GM18870 (cell line): ENCODE data around the gene BMERB1.
"Not testable (repeated sequence)": the region's sequence is repeated elsewhere in the genome, so short reads cannot be mapped to it uniquely, and the experiment has no call there.

Source experiments
- ATAC-seq: cut with Tn5 transposase; IDR thresholded peaks from one replicate; pipeline ENCODE4 v1.9.1; 2021; ENCODE audit warnings: moderate library complexity; ENCODE audit not compliant: unreplicated experiment

The BMERB1 gene

GRCh38 chr16:15519790-15520189 lies 85.4 kb downstream of the BMERB1 start:
- no peak for ATAC-seq

- ATAC-seq = no peak
These were observed 87.0 kb downstream of the BMERB1 start for GRCh38 chr16:15521390-15521757.

GRCh38 chr16:15521758-15522509 lies 87.5 kb downstream of the BMERB1 start:
- ATAC-seq = no peak

DNA sequence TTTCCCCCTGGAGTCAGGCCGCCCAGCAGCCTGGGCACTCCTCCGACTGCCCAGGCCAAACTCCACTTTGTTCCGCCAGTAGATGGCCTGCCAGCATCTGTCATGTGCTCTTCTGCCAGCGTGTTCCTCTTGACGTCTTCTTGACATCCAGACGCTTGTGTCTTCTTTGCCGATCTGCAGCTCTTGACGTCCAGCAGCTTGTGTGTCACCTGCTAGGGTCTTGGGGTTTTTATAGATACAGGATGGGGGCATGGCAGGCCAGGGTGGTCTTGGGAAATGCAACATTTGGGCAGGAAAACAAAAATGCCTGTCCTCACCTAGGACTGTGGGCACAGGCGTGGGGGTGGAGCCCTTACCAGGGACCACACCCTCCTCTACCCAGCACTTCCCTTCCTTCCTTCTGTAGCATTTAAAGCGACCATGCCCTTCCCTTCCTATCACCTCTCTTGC lies 88.7 kb downstream of the BMERB1 start:
- no peak for ATAC-seq

GRCh38 chr16:15523939-15524338 lies 89.6 kb downstream of the BMERB1 start:
- no peak for ATAC-seq

GRCh38 chr16:15524966-15525365 lies 90.6 kb downstream of the BMERB1 start:
- no peak for ATAC-seq

DNA sequence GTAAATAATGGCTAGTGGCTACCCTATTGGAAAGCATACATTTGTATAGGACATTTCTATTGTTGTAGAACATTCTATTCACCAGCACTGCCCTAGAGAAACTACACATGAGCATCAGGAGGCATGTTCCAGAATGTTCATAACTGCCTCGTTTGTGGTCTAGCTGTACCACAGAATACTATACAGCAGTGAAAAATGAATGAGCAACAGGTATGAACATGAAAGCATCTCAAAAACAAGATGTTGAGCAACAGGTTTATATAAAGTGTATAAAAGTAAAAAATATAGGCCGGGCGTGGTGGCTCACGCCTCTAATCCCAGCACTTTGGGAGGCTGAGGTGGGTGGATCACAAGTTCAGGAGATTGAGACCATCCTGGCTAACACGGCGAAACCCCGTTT lies 91.7 kb downstream of the BMERB1 start:
- ATAC-seq = no peak

DNA sequence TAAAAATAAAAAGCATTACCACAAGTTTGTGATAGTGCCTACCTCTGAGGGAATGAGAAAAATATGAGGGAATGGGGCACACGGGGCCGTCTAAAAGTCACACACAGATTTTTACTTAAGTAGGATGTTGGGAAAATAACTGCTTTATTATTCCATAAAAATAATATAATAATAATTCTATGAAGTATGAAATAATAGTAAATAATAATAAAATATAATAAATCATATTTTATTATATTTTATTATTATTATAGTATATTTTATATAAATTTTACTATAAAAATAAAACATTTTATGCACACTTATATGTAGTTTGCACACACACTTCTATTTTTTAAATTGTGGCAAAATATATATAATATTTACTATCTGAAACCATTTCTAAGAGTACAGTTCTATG lies 92.3 kb downstream of the BMERB1 start:
- no peak for ATAC-seq

- ATAC-seq = no peak
These were observed 95.3 kb downstream of the BMERB1 start for GRCh38 chr16:15529673-15530072.

DNA sequence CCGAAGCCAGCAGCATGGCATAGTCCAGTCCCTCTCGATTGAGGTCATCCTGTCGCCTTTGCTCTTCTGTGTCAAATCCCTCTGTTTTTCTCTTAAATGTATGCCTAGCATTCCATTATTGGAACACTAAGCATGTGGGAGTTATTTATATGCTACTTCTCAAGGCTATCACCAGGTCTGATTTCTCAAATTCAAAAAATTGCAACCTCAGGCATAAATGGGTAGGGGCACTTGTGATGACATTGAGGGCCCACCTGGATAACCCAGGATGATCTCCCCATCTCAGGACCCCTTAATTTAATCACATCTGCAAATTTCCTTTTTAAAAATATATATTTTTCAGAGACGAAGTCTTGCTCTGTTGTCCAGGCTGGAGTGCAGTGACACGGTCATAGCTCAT lies 95.7 kb downstream of the BMERB1 start:
- no peak for ATAC-seq

DNA sequence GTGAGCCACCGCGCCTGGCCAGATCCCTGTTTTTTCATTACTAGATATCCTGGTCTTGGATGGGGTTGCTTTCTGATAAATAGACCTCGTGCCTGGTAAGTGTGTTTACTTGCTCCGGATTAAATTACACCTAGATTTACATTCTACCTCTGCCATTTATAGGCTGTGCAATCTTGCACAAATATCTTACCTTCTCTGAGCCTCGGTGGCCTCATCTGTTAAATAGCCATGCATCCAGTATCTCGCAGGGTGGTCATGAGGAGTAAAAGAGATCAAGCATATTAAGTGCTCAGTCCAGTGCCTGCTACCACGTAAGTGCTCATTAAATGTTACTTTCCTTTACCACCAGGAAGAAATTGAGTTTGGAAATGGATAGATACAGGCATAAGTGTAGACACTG lies 98.4 kb downstream of the BMERB1 start:
- ATAC-seq = no peak

GRCh38 chr16:15533386-15533785 lies 99.0 kb downstream of the BMERB1 start:
- ATAC-seq = no peak

- no peak for ATAC-seq
These were observed 101.4 kb downstream of the BMERB1 start for GRCh38 chr16:15535772-15536171.

DNA sequence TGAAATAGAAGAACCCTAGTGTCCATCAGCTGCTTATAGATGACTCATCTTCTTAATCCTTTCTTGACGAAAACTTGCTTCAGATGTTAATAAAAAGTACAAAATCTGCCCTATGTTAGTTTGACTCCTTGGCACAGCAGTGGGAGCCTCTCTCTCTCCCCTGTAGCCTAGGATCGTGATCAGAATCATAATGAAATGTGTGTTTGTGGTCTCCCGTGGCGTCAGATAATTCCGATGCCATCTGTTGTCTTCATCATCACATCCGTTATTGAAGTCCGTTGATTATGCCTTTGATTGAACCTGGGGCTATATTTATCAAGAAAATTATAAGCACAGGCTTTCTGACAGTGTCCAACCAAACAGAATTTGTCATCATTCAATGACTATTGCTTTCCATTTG lies 102.5 kb downstream of the BMERB1 start:
- no peak for ATAC-seq

- ATAC-seq = no peak
These were observed 104.1 kb downstream of the BMERB1 start for GRCh38 chr16:15538507-15538906.

DNA sequence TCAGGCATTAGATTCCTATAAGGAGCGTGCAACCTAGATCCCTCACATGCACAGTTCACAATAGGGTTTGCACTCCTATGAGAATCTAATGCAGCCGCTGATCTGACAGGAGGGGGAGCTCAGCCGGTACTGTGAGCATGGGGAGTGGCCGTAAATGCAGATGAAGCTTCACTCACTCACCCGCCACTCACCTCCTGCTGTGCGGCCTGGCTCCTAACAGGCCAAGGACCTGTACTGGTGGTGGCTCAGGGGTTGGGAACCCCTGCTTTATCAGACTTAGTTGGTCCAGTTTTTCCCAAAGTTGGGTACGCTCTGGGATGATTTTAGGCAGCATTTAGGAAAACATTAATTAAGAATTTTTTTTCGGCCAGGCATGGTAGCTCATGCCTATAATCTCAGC lies 104.8 kb downstream of the BMERB1 start:
- no peak for ATAC-seq

- no peak for ATAC-seq
These were observed 107.9 kb downstream of the BMERB1 start for GRCh38 chr16:15542261-15542660.

DNA sequence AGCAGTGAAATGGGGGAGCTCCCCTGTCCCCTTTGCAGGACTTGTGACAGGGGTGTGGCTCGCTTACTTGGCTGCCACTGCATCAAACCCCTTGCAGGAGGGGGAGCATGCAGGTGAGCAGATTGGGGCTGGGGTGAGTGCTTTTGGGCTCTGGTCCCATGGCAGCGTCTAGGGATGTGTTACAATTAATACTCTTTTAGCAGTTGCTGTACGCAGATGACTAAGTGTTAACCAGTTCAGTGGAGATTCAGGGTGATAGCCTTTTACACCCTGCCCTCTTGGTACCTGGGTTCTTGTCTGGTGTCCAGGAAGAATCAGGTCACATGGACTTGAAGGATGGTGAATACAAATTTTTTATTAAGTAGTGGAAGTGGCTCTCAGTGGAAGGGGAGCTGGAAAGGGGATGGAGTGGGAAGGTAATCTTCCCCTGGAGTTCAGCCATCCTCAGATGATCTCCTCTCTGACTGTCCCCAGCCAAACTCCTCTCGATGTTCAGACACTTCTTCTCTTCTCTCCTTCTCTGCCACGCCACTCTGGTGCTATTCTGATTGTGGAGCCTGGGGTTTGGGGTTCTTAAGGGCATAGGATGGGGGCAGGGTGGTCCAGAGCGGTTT lies 108.5 kb downstream of the BMERB1 start:
- no peak for ATAC-seq

DNA sequence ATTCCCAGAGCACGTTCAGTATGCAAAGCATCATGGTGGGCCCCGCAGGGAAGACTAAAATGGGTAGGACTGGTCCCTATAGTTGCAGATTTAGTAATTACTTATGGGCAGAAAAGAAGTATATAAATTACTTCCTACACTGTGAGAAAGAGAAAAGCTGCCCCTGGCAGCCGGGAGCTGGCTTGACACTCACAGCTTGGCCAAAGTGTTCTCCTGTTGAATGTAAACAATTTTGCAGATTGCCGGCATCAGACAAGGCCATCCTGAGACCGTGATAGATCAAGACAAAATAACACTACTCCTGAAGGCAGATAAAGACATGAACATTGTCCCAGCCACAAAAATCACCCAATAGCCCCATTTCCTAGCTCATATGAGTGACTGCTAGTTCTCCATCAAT lies 110.0 kb downstream of the BMERB1 start:
- ATAC-seq = no peak

- ATAC-seq = no peak
These were observed 111.2 kb downstream of the BMERB1 start for GRCh38 chr16:15545544-15545943.

DNA sequence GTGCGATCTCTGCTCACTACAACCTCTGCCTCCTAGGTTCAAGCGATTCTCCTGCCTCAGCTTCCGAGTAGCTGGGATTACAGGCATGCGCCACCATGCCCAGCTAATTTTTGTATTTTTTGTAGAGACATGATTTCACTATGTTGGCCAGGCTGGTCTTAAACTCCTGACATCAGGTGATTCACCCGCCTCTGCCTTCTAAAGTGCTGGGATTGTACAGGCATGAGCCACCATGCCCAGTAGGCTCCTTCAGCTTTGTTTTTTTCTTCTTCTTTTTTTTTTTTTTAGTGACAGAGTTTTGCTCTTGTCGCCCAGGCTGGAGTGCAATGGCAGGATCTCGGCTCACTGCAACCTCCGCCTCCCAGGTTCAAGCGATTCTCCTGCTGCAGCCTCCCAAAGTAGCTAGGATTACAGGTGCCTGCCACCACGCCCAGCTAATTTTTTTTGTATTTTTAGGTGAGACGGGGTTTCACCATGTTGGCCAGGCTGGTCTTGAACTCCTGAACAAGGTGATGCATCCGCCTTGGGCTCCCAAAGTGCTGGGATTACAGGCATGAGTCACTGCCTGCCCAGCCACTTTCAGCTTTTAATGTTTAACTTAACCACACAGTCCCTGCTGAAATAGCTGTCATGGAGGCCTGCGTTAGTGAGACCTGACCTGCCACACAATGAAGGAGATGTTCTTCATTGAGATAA lies 112.8 kb downstream of the BMERB1 start:
- not testable (repeated sequence) for ATAC-seq

DNA sequence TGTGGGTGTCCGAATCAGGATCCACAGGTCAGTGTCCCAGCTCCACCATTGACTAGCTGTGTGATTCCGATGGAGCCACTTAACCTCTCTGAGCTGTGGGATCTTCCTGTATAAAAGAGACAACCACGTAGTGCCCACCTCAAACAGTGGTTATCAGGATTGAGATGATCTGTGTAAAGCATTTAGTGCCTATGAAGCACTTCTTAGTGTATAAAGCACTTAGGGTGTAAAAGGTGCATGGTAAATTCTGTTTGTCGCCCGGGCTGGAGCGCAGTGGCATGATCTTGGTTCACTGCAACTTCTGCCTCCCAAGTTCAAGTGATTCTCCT lies 113.3 kb downstream of the BMERB1 start:
- ATAC-seq = no peak
